GM19351 (cell line): ENCODE results near the gene CTNNA2.

ENCODE experiments used
- ATAC-seq: cut with Tn5 transposase; IDR thresholded peaks from one replicate; pipeline ENCODE4 v1.9.1; 2021; ENCODE audit warnings: mild to moderate bottlenecking, moderate library complexity; ENCODE audit not compliant: unreplicated experiment

Gene CTNNA2

DNA sequence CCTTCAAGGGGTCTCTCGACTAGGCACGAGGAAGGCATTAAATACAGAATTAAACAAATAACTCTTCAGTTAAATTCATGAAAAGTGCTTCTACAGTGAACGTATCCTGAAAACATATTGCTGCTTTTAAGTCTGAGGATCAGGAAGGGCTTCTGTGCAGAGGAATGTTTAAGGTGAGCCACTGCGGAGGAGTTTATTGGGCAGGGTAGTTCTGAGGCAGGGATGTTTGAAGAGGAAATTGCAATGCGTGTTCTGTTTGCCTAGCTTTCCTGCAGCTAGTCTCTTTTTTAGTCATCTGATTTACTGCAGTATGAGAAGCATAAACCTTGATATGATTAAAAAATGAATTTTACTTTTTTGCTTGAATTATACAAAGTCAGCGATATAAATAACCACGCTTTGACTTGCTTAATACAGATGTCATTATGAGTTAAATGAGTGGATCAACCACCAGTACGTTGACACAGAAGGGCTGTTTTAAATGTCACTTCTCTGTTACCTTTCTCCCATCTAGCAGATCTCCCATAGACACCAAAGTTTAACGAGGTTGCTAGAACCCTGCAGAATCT is 98.7 kb downstream of the CTNNA2 start:
- no peak for ATAC-seq

DNA sequence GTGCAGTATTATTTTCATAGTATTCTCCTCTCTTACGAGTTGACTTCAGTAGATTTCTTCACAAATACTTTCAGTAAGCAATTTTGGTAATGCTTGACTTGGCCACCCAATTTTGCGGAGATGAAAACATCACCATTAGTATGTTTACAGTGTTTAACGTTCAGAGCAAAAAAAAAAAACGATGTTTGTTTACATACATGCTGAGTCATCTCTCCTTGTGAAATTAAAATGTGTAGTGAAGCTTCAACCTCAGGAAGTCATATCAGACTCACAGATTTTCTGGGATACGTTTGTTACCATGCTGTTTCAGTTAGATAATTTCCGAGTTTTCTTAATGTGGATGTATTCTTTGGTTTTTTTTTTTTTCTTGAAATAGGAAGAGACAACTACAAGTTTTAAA is 100.1 kb downstream of the CTNNA2 start:
- no peak for ATAC-seq

DNA sequence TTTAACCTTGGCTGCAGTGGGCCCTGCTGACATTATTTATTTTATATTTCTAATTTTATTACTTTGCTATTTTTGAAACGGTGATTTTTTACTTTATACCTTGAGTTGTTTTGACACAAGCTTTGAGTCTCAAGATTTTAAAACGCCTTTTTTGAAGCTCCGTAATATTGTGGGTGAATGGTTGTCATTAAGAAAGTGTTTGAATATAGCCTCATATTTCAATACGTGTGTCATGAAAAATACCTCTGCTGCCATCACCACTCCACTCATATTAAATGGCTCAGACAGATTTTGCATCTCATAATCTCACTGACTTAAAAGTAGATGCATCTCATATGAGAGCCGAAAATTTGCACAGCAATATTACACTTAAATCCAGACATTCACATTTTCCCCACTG is 106.6 kb downstream of the CTNNA2 start:
- no peak for ATAC-seq

DNA sequence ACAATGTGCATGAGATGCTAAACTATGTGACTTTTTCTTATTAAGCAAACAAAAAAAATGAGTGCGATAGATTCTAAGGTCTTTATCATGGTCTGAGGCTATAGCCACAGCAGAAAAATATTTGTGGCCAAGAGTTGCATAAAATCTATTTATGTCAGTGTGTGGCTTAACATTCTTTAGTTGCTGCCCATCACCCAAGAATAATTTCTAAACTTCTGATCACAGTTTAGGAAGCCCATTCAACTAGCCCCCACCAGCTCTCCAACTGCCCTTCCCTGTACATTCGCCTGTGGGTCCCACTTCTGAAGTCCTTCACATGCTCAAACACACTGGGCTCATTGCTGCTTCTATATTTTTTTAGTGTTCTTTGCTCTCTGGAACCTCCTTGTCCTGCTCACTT is 107.1 kb downstream of the CTNNA2 start:
- ATAC-seq: no peak

DNA sequence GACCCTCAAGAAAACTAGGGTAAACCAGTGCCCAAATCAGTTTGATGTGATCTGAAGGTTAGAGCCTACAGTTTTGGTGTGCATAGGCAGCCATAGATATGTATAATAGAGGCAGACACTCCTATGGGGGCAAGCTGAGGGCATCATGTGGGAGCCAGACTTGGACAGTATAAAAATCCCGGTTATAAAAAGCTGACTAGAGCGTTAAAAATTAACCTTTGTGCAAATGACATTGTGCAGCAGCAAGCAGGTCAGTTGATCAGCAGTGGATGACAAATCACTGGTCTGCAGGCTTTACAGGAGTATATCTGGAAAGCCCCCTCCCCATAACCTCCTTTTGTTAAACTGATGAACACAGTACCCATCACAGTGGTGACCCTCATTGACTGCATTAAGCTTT is 107.8 kb downstream of the CTNNA2 start:
- no peak for ATAC-seq

DNA sequence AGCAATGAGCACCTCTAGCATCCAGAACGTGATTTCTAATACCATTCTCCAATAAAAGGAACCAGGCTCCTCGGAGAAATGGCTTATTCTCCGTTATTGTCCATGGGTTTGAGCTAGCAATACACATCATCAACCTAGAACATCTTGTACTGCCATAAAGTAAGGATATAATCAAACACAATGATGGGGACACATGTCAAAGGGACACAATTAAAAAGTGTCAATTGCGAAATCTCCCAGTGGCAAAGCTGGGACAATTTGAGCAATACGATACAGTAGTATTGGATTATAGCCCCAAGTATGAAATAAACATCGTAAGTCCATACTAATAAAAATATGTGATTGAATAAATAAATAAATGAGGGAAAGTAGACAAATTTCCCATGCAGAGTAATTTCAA is 108.4 kb downstream of the CTNNA2 start:
- ATAC-seq: no peak

DNA sequence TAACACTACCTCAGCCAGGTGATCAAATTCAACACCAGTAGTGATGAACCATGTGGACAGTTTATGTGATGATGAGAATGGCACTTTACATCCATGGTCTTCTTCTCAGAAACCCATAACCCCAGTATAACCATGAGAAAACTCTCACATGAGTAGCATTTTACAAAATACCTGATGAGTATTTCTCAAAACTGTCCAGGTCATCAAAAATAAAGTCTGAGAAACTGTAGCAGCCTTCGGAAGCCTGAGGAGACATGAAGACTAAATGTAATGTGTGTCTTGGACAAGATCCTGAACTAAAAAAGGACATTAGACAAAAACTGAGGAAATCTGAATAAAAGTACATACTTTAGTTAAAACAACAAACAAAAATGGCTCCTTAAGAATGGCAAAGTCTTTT is 108.9 kb downstream of the CTNNA2 start:
- no peak for ATAC-seq

DNA sequence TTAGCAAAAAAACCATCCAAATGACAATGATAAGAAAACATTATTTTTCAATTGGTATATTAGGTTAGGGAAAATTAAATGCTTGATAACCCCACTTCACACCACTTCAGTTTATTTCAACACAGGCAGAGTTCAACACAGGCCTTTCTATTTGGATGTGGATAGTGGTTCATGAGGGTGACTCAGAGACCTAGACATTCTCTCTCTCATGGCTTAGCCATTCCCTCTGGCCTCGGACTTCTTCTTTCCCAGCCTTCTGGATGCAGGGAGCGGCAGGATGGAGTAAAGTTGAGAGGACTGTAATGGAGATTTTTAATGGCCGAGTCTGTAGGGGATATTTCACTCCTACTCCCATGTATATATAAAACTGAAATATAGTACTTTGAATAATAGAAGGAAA is 109.7 kb downstream of the CTNNA2 start:
- no peak for ATAC-seq

DNA sequence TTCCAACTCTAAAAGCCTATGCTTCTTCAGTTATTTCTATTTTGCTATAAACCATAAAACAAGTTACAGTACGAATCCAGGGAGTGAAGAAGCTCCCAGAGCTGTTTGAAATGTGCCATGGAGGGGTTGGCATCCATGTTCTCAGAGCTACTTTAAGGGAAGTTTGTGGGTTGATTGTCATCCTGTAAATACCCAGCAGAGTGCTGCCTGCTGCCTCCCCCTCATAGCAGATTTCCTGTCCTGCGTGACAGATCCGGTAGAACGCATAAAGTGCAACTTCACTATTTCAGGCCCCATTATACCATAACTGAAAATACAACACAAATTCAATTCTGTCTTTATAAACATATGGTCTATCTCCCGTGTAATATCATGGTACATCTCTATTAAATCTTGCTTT is 114.4 kb downstream of the CTNNA2 start:
- no peak for ATAC-seq

DNA sequence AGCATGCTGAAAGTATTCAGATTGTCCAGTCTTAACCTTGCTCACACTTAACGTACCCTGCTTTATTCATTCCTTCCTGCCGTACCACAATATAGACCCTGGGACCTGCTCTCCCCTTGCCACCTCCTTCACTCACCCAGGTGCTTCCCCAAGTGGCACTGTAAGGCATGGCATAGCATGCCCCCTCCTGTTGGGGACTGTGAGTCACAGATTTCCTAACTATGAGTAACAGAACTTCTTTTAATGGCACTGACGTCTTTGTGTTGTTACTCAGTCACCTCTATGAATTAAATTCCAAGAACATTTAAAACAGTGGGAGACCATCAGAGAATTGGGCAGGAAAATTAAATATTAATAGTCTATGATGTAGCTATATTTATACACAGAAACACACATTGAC is 117.2 kb downstream of the CTNNA2 start:
- ATAC-seq: no peak

DNA sequence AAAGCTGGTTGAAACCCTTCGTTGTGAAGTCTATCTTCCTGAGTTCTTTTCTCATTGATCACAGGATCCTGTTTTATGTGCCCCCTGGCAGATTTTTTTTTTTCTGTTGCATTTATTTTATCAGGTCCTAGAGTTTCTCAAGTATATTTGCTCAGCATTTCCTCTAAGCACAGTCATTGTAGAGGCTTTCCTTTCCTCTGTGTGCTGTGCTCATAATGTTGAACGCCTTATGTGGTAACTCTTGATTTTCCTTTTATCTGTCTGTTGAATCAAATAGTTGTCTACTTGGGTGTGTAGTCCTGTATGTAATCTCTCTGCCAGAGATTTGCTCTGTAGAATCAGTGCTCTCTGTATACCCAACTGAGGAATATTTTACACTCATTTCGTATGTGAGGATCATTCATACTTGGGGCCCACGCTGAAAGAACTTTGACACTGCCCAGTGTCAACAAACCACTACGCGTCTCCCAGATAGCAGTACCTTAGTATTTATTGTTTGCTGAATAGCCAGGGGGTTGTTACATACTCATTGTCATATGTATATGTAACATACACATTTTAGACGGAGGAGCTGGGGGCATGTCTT is 118.2 kb downstream of the CTNNA2 start:
- no peak for ATAC-seq

DNA sequence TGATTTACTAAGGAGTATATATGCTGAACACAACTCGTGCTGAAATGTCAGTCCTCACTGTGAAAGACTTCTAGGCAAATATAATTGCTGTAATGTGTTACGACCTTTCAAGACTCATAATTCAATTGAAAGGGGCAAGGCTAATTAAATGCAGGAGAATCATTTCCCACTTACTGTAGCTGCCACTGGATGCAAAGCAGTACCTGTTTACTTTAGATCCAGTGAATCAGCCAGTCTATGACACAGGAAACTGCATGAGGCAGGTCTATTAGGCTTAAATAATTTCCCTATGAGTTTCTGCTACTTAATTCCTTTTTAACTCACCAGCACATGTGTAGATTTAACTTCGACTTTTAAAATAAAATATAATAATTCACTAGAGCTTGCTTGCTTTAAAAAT is 125.6 kb downstream of the CTNNA2 start:
- no peak for ATAC-seq

DNA sequence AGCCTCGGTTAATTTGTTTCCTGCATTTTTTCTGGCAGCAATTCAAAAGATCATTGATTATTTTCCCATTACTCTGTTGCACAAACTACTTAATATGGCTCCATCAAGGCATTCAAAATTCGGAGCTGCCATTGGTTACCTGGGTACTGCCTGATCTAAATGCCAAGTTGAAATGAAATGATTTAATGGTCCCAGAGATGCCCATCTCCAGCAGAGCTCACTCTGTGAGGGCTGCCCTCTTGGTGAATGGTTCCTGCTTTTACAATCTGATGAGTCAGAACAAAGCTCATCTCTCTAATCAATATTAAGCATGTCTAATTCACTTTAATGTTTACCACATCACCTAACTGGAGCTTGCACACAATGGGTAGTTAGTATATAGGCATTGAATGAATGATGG is 126.1 kb downstream of the CTNNA2 start:
- ATAC-seq: no peak

DNA sequence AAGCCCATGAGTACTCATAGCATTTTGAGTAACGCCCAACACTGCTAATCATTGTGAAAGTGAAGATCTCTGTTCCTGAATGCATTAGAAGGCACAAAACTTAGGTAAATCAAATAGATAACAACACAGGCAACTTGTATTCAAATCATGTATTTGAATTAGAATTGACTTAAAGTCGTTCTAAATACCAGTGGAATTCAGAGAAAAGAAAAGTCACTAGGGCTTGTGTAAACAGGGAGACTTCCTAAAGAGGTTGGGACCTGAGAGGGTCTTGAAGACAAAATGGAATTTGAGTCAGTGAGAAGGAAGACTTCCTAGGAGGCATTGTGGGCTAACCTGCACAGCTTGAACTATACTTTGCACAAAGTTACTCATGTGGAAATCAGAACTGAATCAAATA is 127.2 kb downstream of the CTNNA2 start:
- no peak for ATAC-seq

DNA sequence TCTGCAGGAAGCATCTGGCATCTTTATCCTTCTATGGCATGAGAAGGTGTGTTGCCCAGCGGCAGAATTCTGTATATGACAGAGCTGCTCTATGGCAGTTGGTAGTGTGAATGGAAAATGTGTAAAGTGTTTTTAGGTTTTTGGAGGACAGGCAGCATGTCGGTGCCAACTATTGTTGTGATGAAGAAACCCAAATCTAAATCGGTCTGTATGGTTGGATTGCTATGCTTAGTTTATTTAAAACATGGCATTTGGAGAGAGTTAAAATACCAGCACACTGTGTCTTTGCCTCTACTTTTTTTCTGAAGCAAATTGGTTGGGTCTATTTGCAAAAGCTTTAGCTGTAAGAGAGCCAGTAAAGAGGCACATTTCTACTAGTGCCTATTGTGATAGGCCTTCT is 136.7 kb downstream of the CTNNA2 start:
- ATAC-seq: no peak

DNA sequence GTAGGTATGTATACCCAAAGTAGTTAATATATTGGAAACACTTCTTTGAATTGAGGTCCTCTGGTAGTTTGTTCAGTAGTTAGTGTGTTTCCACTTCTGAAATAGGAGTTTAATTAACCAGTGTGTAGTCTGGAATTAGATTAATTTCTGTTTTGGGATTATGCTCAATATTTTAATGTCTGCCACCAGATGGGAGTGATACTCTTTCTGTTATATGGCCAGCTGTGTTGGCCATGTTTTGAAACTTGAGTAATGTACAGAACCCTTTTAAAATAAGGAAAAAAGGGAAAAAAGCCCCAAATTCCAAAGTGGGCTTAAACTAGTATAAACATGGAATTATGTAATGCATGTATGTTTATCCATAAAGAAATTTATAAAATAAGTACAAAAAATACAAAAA is 147.7 kb downstream of the CTNNA2 start:
- ATAC-seq: no peak

DNA sequence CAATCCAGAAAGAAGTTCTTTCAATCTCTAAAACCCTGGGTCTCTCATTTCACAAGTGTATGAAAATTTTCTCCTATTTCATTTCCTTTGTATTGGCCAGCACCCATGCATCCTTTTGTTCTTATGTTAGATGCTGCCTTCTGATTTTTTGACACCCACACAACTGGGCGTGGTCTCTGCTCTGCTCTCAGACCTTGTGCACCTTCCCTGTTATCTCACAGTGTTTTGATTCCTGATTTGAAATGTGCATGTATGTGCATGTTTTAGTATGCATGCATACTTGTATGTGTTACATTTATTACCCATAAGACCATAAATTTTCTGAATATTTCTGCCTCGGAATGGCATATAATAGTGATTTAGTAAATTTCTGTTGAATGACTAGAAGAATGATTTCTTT is 152.2 kb downstream of the CTNNA2 start:
- ATAC-seq: no peak

DNA sequence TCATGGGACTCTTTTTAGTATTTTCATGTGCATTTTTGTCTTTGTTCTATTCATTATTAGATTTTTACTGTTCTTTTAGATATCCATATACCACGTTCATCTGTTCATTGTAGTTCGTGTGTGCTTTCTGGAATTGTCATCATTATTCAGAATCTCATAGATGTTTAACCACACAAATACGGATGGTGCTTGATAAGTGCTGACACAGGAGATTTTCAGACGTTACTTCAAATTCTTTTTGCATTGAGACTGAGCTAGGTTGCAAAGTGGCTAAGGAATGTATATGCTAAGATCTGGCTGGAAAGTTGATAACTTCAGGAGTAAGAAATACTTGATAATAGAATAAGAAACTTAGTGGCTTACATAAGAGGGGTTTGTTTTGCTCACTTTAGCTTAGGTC is 153.6 kb downstream of the CTNNA2 start:
- ATAC-seq: no peak

DNA sequence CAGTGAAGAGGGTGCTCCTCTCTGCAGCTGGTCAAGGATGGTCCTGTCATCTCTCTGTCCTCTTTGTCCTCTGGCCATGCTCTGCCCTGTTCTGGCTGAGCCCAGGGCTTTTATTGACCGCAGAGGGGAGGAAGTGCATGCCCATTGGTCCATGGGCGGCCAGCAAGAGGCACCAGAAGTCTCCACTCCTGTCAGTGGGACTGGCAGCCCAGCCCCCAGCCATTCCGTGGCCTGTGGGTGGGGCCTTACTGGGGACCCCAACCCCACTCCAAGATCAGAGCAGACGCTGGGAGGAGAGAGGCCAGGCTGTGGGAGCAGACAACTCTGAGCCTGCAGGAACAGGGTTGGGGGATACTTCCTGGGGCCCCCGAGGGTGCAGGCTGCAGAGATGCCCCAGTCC is 156.9 kb downstream of the CTNNA2 start:
- ATAC-seq: no peak

DNA sequence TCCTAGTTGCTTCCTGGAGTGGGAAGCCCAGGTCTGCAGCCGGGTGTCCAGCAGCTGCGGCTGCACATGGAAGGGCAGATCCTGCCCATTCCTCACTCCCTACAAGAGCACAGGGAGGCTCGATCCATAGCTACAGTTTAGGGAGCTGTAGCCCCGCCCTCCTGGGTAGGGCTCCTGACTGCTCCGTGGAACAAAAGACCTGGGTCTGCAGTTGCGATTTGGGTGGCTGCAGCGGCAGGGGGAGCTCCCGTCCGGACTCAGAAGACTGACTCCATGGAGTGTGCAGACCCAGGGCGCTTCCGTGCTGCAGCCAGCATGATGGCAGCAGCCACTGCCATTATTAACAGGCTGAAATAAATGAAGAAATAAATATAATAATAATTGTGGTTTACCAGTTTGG is 157.3 kb downstream of the CTNNA2 start:
- no peak for ATAC-seq

DNA sequence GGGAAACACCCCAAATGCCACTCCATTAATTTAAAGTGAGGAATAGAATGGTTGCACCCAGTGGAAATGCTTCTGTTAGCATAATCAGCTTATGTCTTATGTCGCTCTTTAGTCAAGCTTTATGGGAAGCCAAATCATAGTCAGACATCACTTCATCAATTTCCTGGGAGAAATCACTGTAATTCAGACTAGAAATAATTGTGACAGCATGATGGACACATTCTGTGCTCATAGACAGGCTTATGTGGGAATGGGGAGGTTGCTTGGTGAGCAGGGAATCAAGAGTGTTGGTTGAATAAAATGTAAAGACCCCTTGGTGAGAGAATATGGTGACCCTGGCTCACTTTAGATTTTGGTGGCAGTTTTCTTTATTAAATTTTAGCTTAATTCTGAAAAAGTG is 174.0 kb downstream of the CTNNA2 start:
- no peak for ATAC-seq

DNA sequence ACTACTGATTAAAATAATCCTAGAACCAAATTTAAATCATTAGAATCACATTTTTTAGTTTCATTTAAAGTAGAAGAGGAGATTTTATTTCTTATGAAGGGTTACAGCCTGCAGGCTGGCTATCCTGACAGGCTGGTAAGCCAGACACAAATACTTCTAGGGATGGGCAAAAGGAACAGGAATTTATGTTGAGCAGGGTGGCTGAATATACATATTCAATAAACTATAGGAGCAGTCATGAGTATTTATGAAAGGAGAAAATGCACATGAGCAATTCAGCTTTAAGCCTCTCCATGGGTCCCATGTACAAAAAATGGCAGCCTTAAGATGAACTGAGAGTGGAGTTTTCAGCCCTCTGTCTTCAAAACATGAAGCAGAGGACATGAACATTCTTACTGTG is 182.4 kb downstream of the CTNNA2 start:
- ATAC-seq: no peak

DNA sequence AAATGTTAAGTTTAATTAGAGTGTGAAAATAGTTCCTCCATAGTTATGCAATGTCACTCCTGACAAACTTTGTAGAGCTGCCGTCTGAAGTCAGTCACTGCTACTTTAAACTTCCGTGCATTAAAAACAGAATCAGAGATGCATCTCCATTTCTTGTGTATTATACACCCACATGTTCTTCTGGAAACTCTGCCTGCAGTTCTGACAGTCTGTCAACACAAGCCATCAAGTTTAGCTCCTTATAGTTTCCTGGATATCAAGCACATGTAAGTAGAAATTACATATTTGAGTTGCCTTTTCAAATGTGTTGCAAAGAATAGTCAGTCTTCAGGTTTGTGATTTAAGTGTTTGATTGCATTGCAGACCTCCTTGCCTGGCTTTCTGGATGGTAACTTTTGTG is 184.3 kb downstream of the CTNNA2 start:
- no peak for ATAC-seq
